CD14-positive monocyte (primary cell): ENCODE measurements around the gene LLCFC1. TPM values are rescaled to one million over a fixed set of nuclear protein-coding genes. Genes with fewer than 3 reads are reported as not detected.
A peak's percentile ranks its signal among the peaks of the same experiment; 100 is the strongest.

Source experiments
- DNase-seq, 3 donors: peaks; one replicate each; pipeline ENCODE4 v3.0.0-alpha.2; 2011 to 2022
- H2AFZ ChIP-seq: 2 replicates; pipeline ENCODE4 v1.6.0; 2012; ENCODE audit warnings: mild to moderate bottlenecking, low read depth, low read length, inconsistent platforms; ENCODE audit not compliant: insufficient read depth, poor library complexity, severe bottlenecking
- H3K27ac ChIP-seq, 2 donors: 1 replicate in 1 of 2; 2 replicates in 1 of 2; pipeline ENCODE4 v1.5.1; 2012 to 2013; ENCODE audit warnings: low read length in 2 of 2, control low read depth in 1 of 2, inconsistent platforms in 1 of 2, low read depth in 1 of 2, mild to moderate bottlenecking in 1 of 2
- H3K27me3 ChIP-seq, 2 donors: one replicate each; pipeline versions ENCODE4 v1.6.0 to v1.6.1; 2011 to 2013; ENCODE audit warnings: low read length in 2 of 2; ENCODE audit not compliant: control insufficient read depth in 2 of 2, insufficient read depth in 2 of 2
- H3K36me3 ChIP-seq, 2 donors: replicated peaks in 1 of 2; 1 replicate in 1 of 2; 2 replicates in 1 of 2; pipeline versions ENCODE4 v1.5.1 to v1.6.1; 2012 to 2013; ENCODE audit warnings: low read length in 2 of 2, control low read depth in 1 of 2, inconsistent platforms in 1 of 2, mild to moderate bottlenecking in 1 of 2; ENCODE audit not compliant: insufficient read depth in 2 of 2, control insufficient read depth in 1 of 2
- H3K4me1 ChIP-seq, 2 donors: 1 replicate in 1 of 2; 2 replicates in 1 of 2; pipeline versions ENCODE4 v1.5.1 to v1.6.1; 2012 to 2013; ENCODE audit warnings: low read length in 2 of 2, control low read depth in 1 of 2, inconsistent platforms in 1 of 2, mild to moderate bottlenecking in 1 of 2, moderate library complexity in 1 of 2; ENCODE audit not compliant: insufficient read depth in 2 of 2, control insufficient read depth in 1 of 2
- H3K4me2 ChIP-seq: replicated peaks from 2 replicates; pipeline ENCODE3; 2012; ENCODE audit warnings: low read length, moderate library complexity, mild to moderate bottlenecking; ENCODE audit not compliant: poor library complexity, severe bottlenecking; ENCODE audit errors: extremely low read depth
- H3K4me3 ChIP-seq, 3 experiments: fragments of 200-600 bp in 1 of 3; sonication (generic) in 1 of 3; replicated peaks in 1 of 3; 1 replicate in 2 of 3; 2 replicates in 1 of 3; pipeline ENCODE4 v1.5.1; 2011 to 2013; ENCODE audit warnings: low read length in 3 of 3, mild to moderate bottlenecking in 3 of 3, control low read depth in 2 of 3, low read depth in 2 of 3, inconsistent platforms in 1 of 3, moderate library complexity in 1 of 3
- H3K79me2 ChIP-seq: 2 replicates; pipeline ENCODE4 v1.6.0; 2012; ENCODE audit warnings: mild to moderate bottlenecking, control low read depth, inconsistent platforms, low read length, moderate library complexity; ENCODE audit not compliant: insufficient read depth
- H3K9ac ChIP-seq: 2 replicates; pipeline ENCODE4 v1.6.0; 2017; ENCODE audit warnings: low read length, mild to moderate bottlenecking; ENCODE audit not compliant: insufficient read depth, poor library complexity, severe bottlenecking
- H3K9me3 ChIP-seq, 2 donors: replicated peaks in 1 of 2; 1 replicate in 1 of 2; 2 replicates in 1 of 2; pipeline versions ENCODE4 v1.5.1 to v1.6.1; 2012 to 2013; ENCODE audit warnings: low read length in 2 of 2, control low read depth in 1 of 2; ENCODE audit not compliant: control insufficient read depth in 1 of 2, insufficient read depth in 1 of 2
- H4K20me1 ChIP-seq: 2 replicates; pipeline ENCODE4 v1.6.0; 2012; ENCODE audit warnings: mild to moderate bottlenecking, low read length, control low read depth, moderate library complexity; ENCODE audit not compliant: insufficient read depth
- H3K27ac Mint-ChIP-seq, 7 donors: one replicate each; pipeline ENCODE4 v1.8.0; 2020; ENCODE audit warnings: mild to moderate bottlenecking in 7 of 7, mixed read lengths in 7 of 7, moderate library complexity in 6 of 7, inconsistent platforms in 2 of 7
- H3K27me3 Mint-ChIP-seq, 3 donors: one replicate each; pipeline ENCODE4 v1.8.0; 2021 to 2022; ENCODE audit warnings: low read depth in 3 of 3, mild to moderate bottlenecking in 3 of 3, mixed read lengths in 3 of 3, moderate library complexity in 3 of 3, inconsistent platforms in 1 of 3
- H3K36me3 Mint-ChIP-seq, 2 donors: one replicate each; pipeline ENCODE4 v1.8.0; 2020; ENCODE audit warnings: mixed read lengths in 2 of 2, inconsistent platforms in 1 of 2, mild to moderate bottlenecking in 1 of 2
- H3K4me1 Mint-ChIP-seq: one replicate; pipeline ENCODE4 v1.8.0; 2020; ENCODE audit warnings: mild to moderate bottlenecking, mixed read lengths
- H3K4me3 Mint-ChIP-seq, 2 donors: one replicate each; pipeline ENCODE4 v1.8.0; 2020; ENCODE audit warnings: mild to moderate bottlenecking in 2 of 2, mixed read lengths in 2 of 2, moderate library complexity in 1 of 2
- H3K9me3 Mint-ChIP-seq, 7 donors: one replicate each; pipeline ENCODE4 v1.8.0; 2020 to 2022; ENCODE audit warnings: mixed read lengths in 7 of 7, mild to moderate bottlenecking in 6 of 7, moderate library complexity in 6 of 7, inconsistent platforms in 2 of 7
- WGBS: methylation state at CpG from one replicate; pipeline ENCODE4 v1.1.5; 2013; ENCODE audit warnings: missing lambda C conversion rate; ENCODE audit not compliant: insufficient coverage; 5-methylcytosine and 5-hydroxymethylcytosine counted together
- intact Hi-C, 2 donors: fragments of 100-400 bp; cut with micrococcal nuclease; formaldehyde crosslinking; loops; one replicate each; pipeline versions ENCODE4 v1.15.0 to v1.15.1; 2023
- polyA plus RNA-seq, 3 donors: library from polyadenylated mRNA; depleted of rRNA in 1 of 3; unstranded in 2 of 3; stranded (reverse) in 1 of 3; fragments of 300-500 nt in 2 of 3; fragments of >200 nt in 1 of 3; fragmentation: Illumina TruSeq in 2 of 3; gene quantifications; 1 replicate in 2 of 3; 2 replicates in 1 of 3; pipeline ENCODE4 v1.2.3, GENCODE V29; 2012 to 2021
- TF ChIP-seq, protein P1 (sequence below): fragments of 200-600 bp; IDR thresholded peaks from one replicate; pipeline ENCODE4 v1.8.0; 2022; ENCODE audit warnings: antibody characterized with exemption, mild to moderate bottlenecking

LLCFC1 gene
- polyA plus RNA-seq, 3 donors: 0.84 TPM; not detected in 2

DNA sequence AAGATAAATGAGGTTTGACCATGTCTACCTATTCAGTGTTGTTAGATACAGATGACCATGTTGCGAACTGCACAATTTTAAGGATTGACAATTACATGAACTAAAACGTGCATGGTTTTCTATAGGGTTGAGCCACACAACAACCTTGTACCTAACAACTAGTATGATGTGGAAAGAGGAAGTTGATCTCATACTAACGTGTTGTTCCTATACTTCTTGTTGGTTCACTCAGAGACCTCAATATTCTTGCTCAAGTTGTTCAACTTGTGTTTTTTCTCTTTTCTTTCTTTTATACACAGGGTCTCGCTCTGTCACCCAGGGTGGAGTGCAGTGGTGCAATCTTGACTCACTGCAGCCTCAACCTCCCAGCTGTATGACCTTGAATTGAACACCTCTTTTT is 28.9 kb downstream of the LLCFC1 start:
- no peak overlapping the region for H3K4me3 Mint-ChIP-seq
- WGBS: 57% methylated on average over 1 of the region's 4 CpGs
- H3K27ac ChIP-seq: no peak overlapping the region
- no peaks in the 10 kb centered on the region for H3K36me3 Mint-ChIP-seq
- no peaks in the 10 kb centered on the region for H3K9me3 ChIP-seq
- peak overlapping the region in 2 of 7 donors; percentile 21 to 42 for H3K27ac Mint-ChIP-seq
- DNase-seq: peak in 2 of 3 donors; percentile 15 to 36
- H4K20me1 ChIP-seq: no peaks in the 10 kb centered on the region
- peaks cover 0 to 2% (median 2%) of the 10 kb centered on the region in 3 donors for H3K27me3 Mint-ChIP-seq
- no peaks in the 10 kb centered on the region for H3K27me3 ChIP-seq
- H3K4me3 ChIP-seq: no peak overlapping the region
- TF ChIP-seq, protein P1, sequence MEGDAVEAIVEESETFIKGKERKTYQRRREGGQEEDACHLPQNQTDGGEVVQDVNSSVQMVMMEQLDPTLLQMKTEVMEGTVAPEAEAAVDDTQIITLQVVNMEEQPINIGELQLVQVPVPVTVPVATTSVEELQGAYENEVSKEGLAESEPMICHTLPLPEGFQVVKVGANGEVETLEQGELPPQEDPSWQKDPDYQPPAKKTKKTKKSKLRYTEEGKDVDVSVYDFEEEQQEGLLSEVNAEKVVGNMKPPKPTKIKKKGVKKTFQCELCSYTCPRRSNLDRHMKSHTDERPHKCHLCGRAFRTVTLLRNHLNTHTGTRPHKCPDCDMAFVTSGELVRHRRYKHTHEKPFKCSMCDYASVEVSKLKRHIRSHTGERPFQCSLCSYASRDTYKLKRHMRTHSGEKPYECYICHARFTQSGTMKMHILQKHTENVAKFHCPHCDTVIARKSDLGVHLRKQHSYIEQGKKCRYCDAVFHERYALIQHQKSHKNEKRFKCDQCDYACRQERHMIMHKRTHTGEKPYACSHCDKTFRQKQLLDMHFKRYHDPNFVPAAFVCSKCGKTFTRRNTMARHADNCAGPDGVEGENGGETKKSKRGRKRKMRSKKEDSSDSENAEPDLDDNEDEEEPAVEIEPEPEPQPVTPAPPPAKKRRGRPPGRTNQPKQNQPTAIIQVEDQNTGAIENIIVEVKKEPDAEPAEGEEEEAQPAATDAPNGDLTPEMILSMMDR: no peak
- no peak overlapping the region for H3K9ac ChIP-seq
- H3K4me1 ChIP-seq: peaks cover 11 to 15% of the 10 kb centered on the region in 2 donors
- H2AFZ ChIP-seq: no peak overlapping the region
- no peak overlapping the region for H3K4me2 ChIP-seq
- H3K79me2 ChIP-seq: no peaks in the 10 kb centered on the region
- intact Hi-C loops: no loop called here
- no peaks in the 10 kb centered on the region for H3K36me3 ChIP-seq
- H3K9me3 Mint-ChIP-seq: peaks cover 0 to 3% (median 0%) of the 10 kb centered on the region in 7 donors
- peaks cover 12% of the 10 kb centered on the region for H3K4me1 Mint-ChIP-seq

DNA sequence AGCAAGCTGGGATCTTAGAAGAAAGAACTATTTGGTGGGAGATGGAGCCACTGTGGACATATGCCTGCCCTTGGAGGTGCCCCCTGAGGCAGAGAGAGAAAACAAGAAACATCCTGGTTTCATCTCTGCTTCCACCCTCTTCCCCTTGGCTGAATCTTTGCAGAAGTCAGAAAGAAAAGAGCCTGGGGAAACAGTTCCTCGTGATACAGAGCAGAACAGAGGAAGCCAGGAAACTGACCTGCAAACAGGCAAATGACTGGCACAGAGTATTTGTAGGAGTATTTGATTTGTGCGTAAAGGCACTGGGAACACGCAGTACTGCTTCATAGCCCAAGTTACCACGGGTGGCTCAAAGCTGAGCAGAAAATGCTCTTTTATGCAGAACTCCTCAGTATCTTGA is 29.9 kb downstream of the LLCFC1 start:
- Histone ChIP-seq H3K9me3 (no peaks in the 10 kb centered on the region), H3K4me3 (no peak overlapping the region), H4K20me1 (no peaks in the 10 kb centered on the region), H3K36me3 (no peaks in the 10 kb centered on the region), H3K4me1 (peaks cover 11 to 15% of the 10 kb centered on the region in 2 donors), H3K9ac (no peak overlapping the region), H3K27ac (no peak overlapping the region), H2AFZ (no peak overlapping the region), H3K79me2 (no peaks in the 10 kb centered on the region), H3K27me3 (no peaks in the 10 kb centered on the region), H3K4me2 (no peak overlapping the region)
- intact Hi-C loops: no loop called here
- DNase-seq: peak in 2 of 3 donors; percentile 8 to 10
- H3K4me3 Mint-ChIP-seq: no peak overlapping the region
- peaks cover 0 to 5% (median 2%) of the 10 kb centered on the region in 3 donors for H3K27me3 Mint-ChIP-seq
- peak overlapping the region in 3 of 7 donors; percentile 2 to 67 (median 21) for H3K27ac Mint-ChIP-seq
- H3K36me3 Mint-ChIP-seq: no peaks in the 10 kb centered on the region
- 15% methylated on average over 3 of the region's 4 CpGs for WGBS
- H3K4me1 Mint-ChIP-seq: peaks cover 12% of the 10 kb centered on the region
- TF ChIP-seq, protein P1: no peak
- H3K9me3 Mint-ChIP-seq: peaks cover 0 to 6% (median 2%) of the 10 kb centered on the region in 7 donors
